ENCODE results near the gene ZBTB20. TPM values are rescaled to one million over a fixed set of nuclear protein-coding genes. Genes with fewer than 3 reads are reported as not detected.
"Not testable (repeated sequence)": the region's sequence is repeated elsewhere in the genome, so short reads cannot be mapped to it uniquely, and the experiment has no call there.

Gene ZBTB20
- total and polyA plus RNA-seq, 4 donors = 0.69 to 128 (median 51.7) TPM

GRCh38 chr3:114694251-114694650 is 452.8 kb downstream of the ZBTB20 start:
- no peak overlapping the region for H3K27ac ChIP-seq (ENCODE audit: low read depth in 1 of 2, low read length in 2 of 2)
- 90 to 94% methylated on average over 1 of the region's 1 CpG for WGBS, 2 donors
- no peaks in the 10 kb centered on the region for H3K27me3 ChIP-seq (ENCODE audit: control insufficient read depth in 1 of 2, insufficient read depth in 2 of 2, low read length in 1 of 2)
- no peaks in the 10 kb centered on the region for H3K4me1 ChIP-seq (ENCODE audit: control insufficient read depth in 1 of 2, insufficient read depth in 2 of 2, low read length in 2 of 2)
- intact Hi-C loops (cut with DNase I) = no loop called here
- H3K4me3 ChIP-seq (ENCODE audit: low read length in 2 of 2) = no peak overlapping the region
- H3K36me3 ChIP-seq (ENCODE audit: control insufficient read depth in 1 of 2, insufficient read depth in 2 of 2, low read length in 1 of 2) = no peaks in the 10 kb centered on the region
- DNase-seq (no peak), ATAC-seq (ENCODE audit: low FRiP score) (no peak)
- H3K9me3 ChIP-seq (ENCODE audit: control insufficient read depth, low read length) = no peaks in the 10 kb centered on the region

GRCh38 chr3:114691871-114692270 is 455.2 kb downstream of the ZBTB20 start:
- no peak for DNase-seq
- no peaks in the 10 kb centered on the region for H3K36me3 ChIP-seq (ENCODE audit: control insufficient read depth in 1 of 2, insufficient read depth in 2 of 2, low read length in 1 of 2)
- intact Hi-C loops (cut with DNase I) = no loop called here
- H3K27me3 ChIP-seq (ENCODE audit: control insufficient read depth in 1 of 2, insufficient read depth in 2 of 2, low read length in 1 of 2) = no peaks in the 10 kb centered on the region
- no peak overlapping the region for H3K4me3 ChIP-seq (ENCODE audit: low read length in 2 of 2)
- no peak overlapping the region for H3K27ac ChIP-seq (ENCODE audit: low read depth in 1 of 2, low read length in 2 of 2)
- H3K9me3 ChIP-seq (ENCODE audit: control insufficient read depth, low read length) = no peaks in the 10 kb centered on the region
- ATAC-seq (ENCODE audit: low FRiP score) = no peak
- WGBS, 2 donors = 66 to 74% methylated on average over 3 of the region's 3 CpGs
- no peaks in the 10 kb centered on the region for H3K4me1 ChIP-seq (ENCODE audit: control insufficient read depth in 1 of 2, insufficient read depth in 2 of 2, low read length in 2 of 2)

- no peak for ATAC-seq (ENCODE audit: low FRiP score)
- WGBS, 2 donors = 98 to 100% methylated on average over 1 of the region's 1 CpG
- Histone ChIP-seq H3K36me3 (ENCODE audit: control insufficient read depth in 1 of 2, insufficient read depth in 2 of 2, low read length in 1 of 2) (no peaks in the 10 kb centered on the region), H3K4me1 (ENCODE audit: control insufficient read depth in 1 of 2, insufficient read depth in 2 of 2, low read length in 2 of 2) (no peaks in the 10 kb centered on the region), H3K9me3 (ENCODE audit: control insufficient read depth, low read length) (no peaks in the 10 kb centered on the region), H3K27me3 (ENCODE audit: control insufficient read depth in 1 of 2, insufficient read depth in 2 of 2, low read length in 1 of 2) (no peaks in the 10 kb centered on the region), H3K27ac (ENCODE audit: low read depth in 1 of 2, low read length in 2 of 2) (no peak overlapping the region), H3K4me3 (ENCODE audit: low read length in 2 of 2) (no peak overlapping the region)
- no peak for DNase-seq
- intact Hi-C loops (cut with DNase I) = no loop called here
These were observed 456.2 kb downstream of the ZBTB20 start for GRCh38 chr3:114690911-114691310.

GRCh38 chr3:114687151-114687550 is 459.9 kb downstream of the ZBTB20 start:
- H3K4me3 ChIP-seq (ENCODE audit: low read length in 2 of 2) = no peak overlapping the region
- intact Hi-C loops (cut with DNase I) = no loop called here
- H3K36me3 ChIP-seq (ENCODE audit: control insufficient read depth in 1 of 2, insufficient read depth in 2 of 2, low read length in 1 of 2) = no peaks in the 10 kb centered on the region
- no peak overlapping the region for H3K27ac ChIP-seq (ENCODE audit: low read depth in 1 of 2, low read length in 2 of 2)
- no peaks in the 10 kb centered on the region for H3K27me3 ChIP-seq (ENCODE audit: control insufficient read depth in 1 of 2, insufficient read depth in 2 of 2, low read length in 1 of 2)
- ATAC-seq (ENCODE audit: low FRiP score) (no peak), DNase-seq (no peak)
- no peaks in the 10 kb centered on the region for H3K4me1 ChIP-seq (ENCODE audit: control insufficient read depth in 1 of 2, insufficient read depth in 2 of 2, low read length in 2 of 2)
- H3K9me3 ChIP-seq (ENCODE audit: control insufficient read depth, low read length) = no peaks in the 10 kb centered on the region
- WGBS, 2 donors = 67 to 68% methylated on average over 3 of the region's 3 CpGs

- ATAC-seq (ENCODE audit: low FRiP score) (no peak), DNase-seq (no peak)
- no peaks in the 10 kb centered on the region for H3K36me3 ChIP-seq (ENCODE audit: control insufficient read depth in 1 of 2, insufficient read depth in 2 of 2, low read length in 1 of 2)
- WGBS, 2 donors = 78 to 85% methylated on average over 4 of the region's 4 CpGs
- no peak overlapping the region for H3K27ac ChIP-seq (ENCODE audit: low read depth in 1 of 2, low read length in 2 of 2)
- no peak overlapping the region for H3K4me3 ChIP-seq (ENCODE audit: low read length in 2 of 2)
- no peaks in the 10 kb centered on the region for H3K4me1 ChIP-seq (ENCODE audit: control insufficient read depth in 1 of 2, insufficient read depth in 2 of 2, low read length in 2 of 2)
- no peaks in the 10 kb centered on the region for H3K27me3 ChIP-seq (ENCODE audit: control insufficient read depth in 1 of 2, insufficient read depth in 2 of 2, low read length in 1 of 2)
- H3K9me3 ChIP-seq (ENCODE audit: control insufficient read depth, low read length) = no peaks in the 10 kb centered on the region
- intact Hi-C loops (cut with DNase I) = no loop called here
These were observed 460.5 kb downstream of the ZBTB20 start for GRCh38 chr3:114686621-114687020.

GRCh38 chr3:114685161-114685560 is 461.9 kb downstream of the ZBTB20 start:
- 95% methylated on average over 4 of the region's 4 CpGs for WGBS, 2 donors
- ATAC-seq (ENCODE audit: low FRiP score) = no peak
- no peak for DNase-seq
- intact Hi-C loops (cut with DNase I) = no loop called here
- Histone ChIP-seq H3K27ac (ENCODE audit: low read depth in 1 of 2, low read length in 2 of 2) (no peak overlapping the region), H3K9me3 (ENCODE audit: control insufficient read depth, low read length) (no peaks in the 10 kb centered on the region), H3K36me3 (ENCODE audit: control insufficient read depth in 1 of 2, insufficient read depth in 2 of 2, low read length in 1 of 2) (no peaks in the 10 kb centered on the region), H3K4me3 (ENCODE audit: low read length in 2 of 2) (no peak overlapping the region), H3K27me3 (ENCODE audit: control insufficient read depth in 1 of 2, insufficient read depth in 2 of 2, low read length in 1 of 2) (no peaks in the 10 kb centered on the region), H3K4me1 (ENCODE audit: control insufficient read depth in 1 of 2, insufficient read depth in 2 of 2, low read length in 2 of 2) (no peaks in the 10 kb centered on the region)

- DNase-seq (no peak), ATAC-seq (ENCODE audit: low FRiP score) (no peak)
- no peaks in the 10 kb centered on the region for H3K36me3 ChIP-seq (ENCODE audit: control insufficient read depth in 1 of 2, insufficient read depth in 2 of 2, low read length in 1 of 2)
- H3K4me1 ChIP-seq (ENCODE audit: control insufficient read depth in 1 of 2, insufficient read depth in 2 of 2, low read length in 2 of 2) = no peaks in the 10 kb centered on the region
- WGBS, 2 donors = 93 to 95% methylated on average over 1 of the region's 1 CpG
- H3K27me3 ChIP-seq (ENCODE audit: control insufficient read depth in 1 of 2, insufficient read depth in 2 of 2, low read length in 1 of 2) = no peaks in the 10 kb centered on the region
- intact Hi-C loops (cut with DNase I) = no loop called here
- no peak overlapping the region for H3K27ac ChIP-seq (ENCODE audit: low read depth in 1 of 2, low read length in 2 of 2)
- H3K4me3 ChIP-seq (ENCODE audit: low read length in 2 of 2) = no peak overlapping the region
- H3K9me3 ChIP-seq (ENCODE audit: control insufficient read depth, low read length) = peaks cover 1% of the 10 kb centered on the region
These were observed 466.8 kb downstream of the ZBTB20 start for GRCh38 chr3:114680299-114680698.

- H3K9me3 ChIP-seq (ENCODE audit: control insufficient read depth, low read length); intact Hi-C loops (cut with DNase I); H3K4me1 ChIP-seq (ENCODE audit: control insufficient read depth in 1 of 2, insufficient read depth in 2 of 2, low read length in 2 of 2); H3K36me3 ChIP-seq (ENCODE audit: control insufficient read depth in 1 of 2, insufficient read depth in 2 of 2, low read length in 1 of 2); ATAC-seq (ENCODE audit: low FRiP score); DNase-seq; H3K27ac ChIP-seq (ENCODE audit: low read depth in 1 of 2, low read length in 2 of 2); H3K4me3 ChIP-seq (ENCODE audit: low read length in 2 of 2); H3K27me3 ChIP-seq (ENCODE audit: control insufficient read depth in 1 of 2, insufficient read depth in 2 of 2, low read length in 1 of 2): not testable (repeated sequence)
- WGBS, 2 donors = 93 to 94% methylated on average over 3 of the region's 3 CpGs
These were observed 467.3 kb downstream of the ZBTB20 start for GRCh38 chr3:114679773-114680172.

- WGBS, 2 donors = 76 to 80% methylated on average over 4 of the region's 4 CpGs
- Histone ChIP-seq H3K27ac (ENCODE audit: low read depth in 1 of 2, low read length in 2 of 2) (no peak overlapping the region), H3K4me1 (ENCODE audit: control insufficient read depth in 1 of 2, insufficient read depth in 2 of 2, low read length in 2 of 2) (no peaks in the 10 kb centered on the region), H3K4me3 (ENCODE audit: low read length in 2 of 2) (no peak overlapping the region), H3K36me3 (ENCODE audit: control insufficient read depth in 1 of 2, insufficient read depth in 2 of 2, low read length in 1 of 2) (no peaks in the 10 kb centered on the region), H3K27me3 (ENCODE audit: control insufficient read depth in 1 of 2, insufficient read depth in 2 of 2, low read length in 1 of 2) (no peaks in the 10 kb centered on the region), H3K9me3 (ENCODE audit: control insufficient read depth, low read length) (peaks cover 1% of the 10 kb centered on the region)
- intact Hi-C loops (cut with DNase I) = no loop called here
- no peak for ATAC-seq (ENCODE audit: low FRiP score)
- no peak for DNase-seq
These were observed 472.0 kb downstream of the ZBTB20 start for GRCh38 chr3:114675104-114675503.

Measured in aorta (tissue), 5 donors.